GM19372 (cell line): ENCODE measurements around the gene DHFR.
"Not testable (repeated sequence)": the region's sequence is repeated elsewhere in the genome, so short reads cannot be mapped to it uniquely, and the experiment has no call there.

Experiments used
- ATAC-seq: cut with Tn5 transposase; IDR thresholded peaks from one replicate; pipeline ENCODE4 v1.9.1; 2021; ENCODE audit warnings: mild to moderate bottlenecking, low read depth, moderate library complexity; ENCODE audit not compliant: unreplicated experiment

DHFR gene

DNA sequence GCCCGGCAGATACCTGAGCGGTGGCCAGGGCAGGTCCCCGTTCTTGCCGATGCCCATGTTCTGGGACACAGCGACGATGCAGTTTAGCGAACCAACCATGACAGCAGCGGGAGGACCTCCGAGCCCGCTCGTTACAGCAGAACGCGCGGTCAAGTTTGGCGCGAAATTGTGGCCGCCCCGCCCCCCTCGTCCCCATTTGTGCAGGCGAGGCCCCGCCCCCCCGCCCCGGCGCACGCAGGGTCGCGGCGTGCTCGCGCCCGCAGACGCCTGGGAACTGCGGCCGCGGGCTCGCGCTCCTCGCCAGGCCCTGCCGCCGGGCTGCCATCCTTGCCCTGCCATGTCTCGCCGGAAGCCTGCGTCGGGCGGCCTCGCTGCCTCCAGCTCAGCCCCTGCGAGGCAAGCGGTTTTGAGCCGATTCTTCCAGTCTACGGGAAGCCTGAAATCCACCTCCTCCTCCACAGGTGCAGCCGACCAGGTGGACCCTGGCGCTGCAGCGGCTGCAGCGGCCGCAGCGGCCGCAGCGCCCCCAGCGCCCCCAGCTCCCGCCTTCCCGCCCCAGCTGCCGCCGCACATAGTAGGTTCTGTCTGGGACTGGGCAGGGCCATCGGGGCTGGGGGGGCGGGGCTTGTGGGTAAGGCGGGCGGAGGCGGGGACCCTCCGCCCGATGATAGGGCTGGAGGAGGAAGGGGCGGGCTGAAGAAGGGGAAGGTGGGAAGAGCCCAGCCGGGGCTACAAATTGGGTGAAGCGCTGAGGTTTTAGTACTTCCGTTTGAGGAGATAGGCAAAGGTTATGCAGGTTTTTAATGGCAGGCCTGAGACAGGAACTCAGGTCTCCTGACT, at the start of gene DHFR, which contains the start of gene MSH3:
TSS of gene DHFR (minus strand) at position 593 of the 840 bp plus-strand sequence. CDS start at position 99, 494 bp downstream.
TSS of gene MSH3 (plus strand) at position 262 of the 840 bp plus-strand sequence. CDS start at position 338, 76 bp downstream.
- ATAC-seq = peak; percentile 33

DNA sequence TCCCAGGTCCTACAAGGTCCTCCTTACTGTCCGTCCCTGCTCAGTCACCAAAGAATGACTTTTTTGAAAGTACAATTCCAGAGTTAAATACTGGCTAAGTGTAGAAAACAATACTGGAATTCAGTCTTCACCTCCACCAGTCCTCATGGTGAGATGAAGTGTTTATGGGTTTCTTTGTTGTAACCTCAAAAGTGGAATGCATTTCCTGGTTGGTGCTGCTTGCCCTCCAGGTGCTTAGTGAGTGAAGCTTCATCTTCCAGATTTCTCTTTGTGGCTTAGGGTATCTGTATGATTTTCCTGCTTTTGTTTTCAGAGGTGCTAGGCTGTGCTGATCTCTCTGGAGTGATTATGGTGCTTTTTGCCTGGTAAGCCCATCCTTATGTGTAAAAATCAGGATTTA, 49.4 kb upstream of the DHFR start:
- no peak for ATAC-seq

DNA sequence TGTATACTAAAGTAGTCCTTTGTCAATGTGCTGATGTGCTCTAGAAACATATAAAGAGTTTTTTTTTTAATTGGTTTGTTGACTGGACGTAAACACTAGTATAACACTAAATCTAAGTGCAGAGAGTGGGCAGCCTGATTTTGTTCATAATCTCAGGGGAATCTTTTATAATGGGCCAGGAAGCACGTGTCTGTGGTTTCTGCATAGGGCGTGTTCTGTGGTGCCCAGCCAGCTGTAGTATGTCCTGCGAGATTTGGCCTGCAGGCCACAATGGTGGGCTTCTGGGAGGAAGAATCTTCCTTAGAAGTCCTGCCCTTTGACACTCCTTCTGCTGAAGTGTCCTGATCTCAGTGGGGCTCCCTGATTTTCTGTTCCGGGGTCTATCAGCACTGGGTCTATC, 49.0 kb upstream of the DHFR start:
- ATAC-seq = no peak

DNA sequence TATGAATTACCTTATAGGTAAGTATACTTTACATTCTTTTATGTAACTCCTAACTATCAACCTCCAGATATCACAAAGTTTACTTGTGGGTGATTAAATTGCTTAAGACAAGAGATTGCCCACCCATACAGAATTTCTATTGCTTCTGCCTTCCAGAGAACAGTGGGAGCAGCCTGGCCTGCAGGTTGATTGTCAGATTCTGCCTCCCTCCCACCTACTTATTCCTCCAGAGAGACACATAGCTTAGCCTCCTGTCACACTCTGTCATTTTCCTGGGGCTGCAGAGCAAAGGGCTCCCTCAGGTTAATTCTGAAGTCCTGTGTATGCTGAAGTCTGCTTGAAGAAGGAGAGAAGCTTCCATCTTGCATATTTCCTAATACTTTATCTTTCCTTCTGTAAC, 48.5 kb upstream of the DHFR start:
- no peak for ATAC-seq

DNA sequence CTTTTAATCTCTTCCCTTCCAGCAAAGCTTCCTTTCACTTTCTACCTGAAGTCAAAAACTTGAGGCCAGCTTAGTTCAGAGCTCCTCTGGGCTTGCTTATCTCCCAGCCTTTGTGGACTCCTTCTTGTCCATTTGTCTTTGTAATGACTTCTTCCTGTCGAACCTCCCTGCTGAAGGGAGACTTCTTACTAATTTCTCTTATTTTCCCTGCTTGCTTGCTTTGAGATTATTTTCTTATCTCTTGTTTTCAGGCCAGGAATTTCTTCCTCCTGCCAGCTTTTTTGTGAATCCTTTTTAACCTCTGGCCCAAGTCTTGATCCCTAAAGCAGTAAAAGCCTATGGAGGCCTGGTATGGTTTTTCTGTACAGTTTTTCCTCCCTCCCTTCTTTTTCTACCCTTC, 46.8 kb upstream of the DHFR start:
- ATAC-seq = no peak

DNA sequence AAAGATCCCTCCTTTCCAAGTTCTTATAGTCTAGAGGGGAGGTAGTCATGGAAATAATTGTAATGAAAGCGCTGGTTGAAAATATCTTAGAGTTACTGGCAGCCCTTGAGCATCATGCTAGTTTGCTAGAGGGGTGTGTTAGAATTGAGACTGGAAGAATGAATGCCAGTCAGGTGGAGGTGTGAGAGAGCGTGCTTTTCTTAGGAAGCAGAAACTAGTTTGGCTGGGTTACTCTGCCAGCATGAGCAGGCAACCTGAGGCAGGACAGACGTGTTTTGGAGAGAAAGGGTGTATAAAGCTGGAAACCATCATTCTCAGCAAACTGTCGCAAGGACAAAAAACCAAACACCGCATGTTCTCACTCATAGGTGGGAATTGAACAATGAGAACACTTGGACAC, 43.6 kb upstream of the DHFR start:
- no peak for ATAC-seq

DNA sequence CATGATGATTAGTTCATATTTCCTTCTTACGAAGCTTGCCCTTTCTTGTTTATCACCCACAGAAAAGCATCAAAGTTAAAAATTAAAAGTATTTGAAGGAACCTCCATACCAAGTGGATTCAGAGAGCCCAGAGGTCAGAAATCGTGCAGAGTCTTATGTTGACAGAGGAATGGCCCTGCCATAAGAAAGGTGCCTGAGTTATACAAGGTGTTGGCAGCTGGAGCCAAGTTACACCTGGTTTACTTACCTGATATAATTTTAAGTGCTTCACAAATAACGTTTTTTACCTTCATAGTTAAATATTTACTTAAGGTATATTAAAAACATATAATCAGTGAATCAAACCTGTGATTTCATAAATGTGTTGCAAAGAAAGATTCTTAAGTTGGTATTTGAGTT, 42.3 kb upstream of the DHFR start:
- ATAC-seq = no peak

DNA sequence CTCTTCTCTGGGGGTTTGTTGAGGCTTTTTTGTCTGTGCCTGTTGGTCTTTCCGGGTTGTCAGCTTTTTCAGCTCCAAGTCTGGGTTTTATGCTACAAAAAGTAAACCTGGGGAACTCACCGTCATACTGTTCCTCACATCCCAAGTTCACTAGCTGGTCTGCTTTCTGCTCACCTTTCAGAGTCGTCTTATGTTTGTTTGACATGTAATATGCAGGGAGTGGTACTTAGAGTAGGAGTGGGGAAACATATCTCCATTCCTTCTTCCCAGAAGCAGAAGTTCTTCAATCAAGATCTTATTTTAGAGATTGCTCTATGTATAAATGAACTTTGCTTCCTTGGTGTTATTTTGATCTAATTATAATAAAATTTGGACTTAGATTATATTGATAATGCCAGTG, 41.7 kb upstream of the DHFR start:
- no peak for ATAC-seq

DNA sequence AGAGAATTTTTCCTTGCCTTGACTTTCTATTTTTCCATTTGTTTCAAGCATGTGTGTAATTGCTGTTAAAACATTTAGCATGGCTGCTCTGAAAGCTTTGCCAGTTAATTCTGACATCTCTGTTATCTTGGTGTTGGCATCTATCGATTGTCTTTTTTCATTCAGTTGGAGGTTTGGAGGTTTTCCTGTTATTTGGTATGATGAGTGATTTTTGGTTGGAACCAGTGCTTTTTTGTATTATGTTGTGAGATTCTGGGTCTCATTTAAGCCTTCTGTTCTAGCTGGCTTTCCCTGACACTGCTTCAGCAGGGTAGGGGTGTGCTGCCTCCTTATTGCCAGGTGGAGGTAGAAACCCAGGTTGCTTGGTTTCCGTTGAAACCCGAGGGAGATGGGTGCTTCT, 40.9 kb upstream of the DHFR start:
- ATAC-seq = no peak

DNA sequence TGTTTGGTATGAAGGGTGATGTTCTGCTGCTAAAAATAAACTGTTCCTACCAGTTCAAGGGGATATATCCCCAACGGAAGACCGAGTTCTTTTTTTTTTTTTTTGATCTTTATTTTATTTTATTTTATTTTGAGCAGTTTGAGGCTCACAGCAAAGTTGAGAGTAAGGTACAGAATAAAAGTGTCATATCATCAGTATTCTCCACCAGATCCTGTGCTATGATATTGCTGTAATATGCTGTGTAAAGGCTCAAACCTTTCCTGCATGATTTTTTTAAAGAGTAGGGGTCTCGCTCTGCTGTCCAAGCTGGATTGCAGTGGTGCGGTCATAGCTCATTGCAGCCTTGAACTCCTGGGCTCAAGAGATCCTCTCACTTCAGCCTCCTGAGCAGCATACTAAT, 34.8 kb upstream of the DHFR start:
- ATAC-seq = no peak

DNA sequence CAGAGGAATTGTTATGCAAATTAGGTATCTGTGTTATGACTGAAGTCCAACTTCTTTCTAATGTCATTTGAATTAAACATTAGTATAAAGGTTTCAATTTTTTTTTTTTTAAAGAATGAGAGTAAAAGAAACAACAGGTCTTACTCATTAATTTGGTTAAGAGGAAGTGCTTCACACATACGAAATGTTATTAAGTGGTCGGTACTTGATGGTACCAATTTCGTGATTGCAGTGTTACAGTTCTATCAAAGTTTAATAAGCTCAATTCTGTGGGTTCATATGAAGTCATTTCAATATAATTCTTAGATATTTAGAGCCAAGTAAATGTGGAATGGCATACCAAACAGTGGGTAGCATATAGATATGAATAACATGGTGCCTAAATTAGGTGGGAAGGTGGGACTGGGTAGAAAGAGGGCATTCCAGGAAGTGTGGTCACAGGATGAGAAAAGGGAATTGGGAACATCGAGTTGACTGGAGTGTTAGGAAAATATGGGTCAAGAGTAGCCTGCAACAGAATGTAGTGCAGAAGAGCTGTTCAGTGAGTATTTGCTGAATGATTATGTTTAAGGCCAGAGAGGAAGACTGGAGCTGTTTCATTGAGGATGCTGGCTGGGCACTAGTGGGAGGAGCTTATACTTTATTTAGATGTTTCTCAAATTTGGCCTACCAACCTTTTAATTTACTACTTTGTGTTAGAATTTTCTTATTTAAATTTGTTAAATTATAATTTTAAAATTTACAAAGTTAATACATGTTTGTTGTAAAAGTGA, 34.1 kb upstream of the DHFR start:
- no peak for ATAC-seq

DNA sequence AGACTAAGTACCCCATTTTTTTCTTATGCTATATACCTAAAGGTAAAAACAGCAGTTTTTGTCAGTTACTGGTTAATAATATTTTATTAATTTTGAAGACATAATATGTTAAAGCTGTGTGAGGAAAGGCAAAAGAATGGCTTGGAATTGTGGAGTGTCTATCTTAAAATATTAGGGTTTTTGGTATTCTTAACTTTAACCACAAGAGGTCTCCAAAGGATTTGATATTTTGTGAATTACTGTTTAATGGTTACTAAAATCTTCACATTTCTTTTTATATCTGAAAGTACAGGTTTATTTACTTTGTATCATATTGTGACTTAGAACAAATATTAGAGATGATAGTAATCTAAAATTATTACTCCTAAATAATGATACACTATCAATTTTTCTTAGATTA, 32.0 kb upstream of the DHFR start:
- no peak for ATAC-seq

DNA sequence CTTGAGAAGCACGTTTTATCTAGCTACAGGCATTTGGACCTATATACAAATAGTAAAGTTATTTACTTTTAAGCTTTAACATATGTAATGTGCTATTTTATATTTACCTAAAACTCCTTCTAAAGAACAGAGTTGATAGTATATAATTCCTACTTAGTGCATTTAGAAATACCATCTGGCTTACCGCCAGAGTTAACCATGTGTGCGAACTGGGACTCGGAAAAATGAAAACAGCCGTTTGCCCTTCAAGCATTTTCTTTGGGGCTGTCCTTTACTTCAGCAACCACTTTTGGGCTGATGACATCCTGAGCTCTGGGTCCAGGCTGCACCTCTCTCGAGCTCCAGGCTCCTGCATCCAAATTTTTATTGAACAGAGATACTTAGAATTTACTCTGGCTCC, 21.9 kb upstream of the DHFR start:
- no peak for ATAC-seq

DNA sequence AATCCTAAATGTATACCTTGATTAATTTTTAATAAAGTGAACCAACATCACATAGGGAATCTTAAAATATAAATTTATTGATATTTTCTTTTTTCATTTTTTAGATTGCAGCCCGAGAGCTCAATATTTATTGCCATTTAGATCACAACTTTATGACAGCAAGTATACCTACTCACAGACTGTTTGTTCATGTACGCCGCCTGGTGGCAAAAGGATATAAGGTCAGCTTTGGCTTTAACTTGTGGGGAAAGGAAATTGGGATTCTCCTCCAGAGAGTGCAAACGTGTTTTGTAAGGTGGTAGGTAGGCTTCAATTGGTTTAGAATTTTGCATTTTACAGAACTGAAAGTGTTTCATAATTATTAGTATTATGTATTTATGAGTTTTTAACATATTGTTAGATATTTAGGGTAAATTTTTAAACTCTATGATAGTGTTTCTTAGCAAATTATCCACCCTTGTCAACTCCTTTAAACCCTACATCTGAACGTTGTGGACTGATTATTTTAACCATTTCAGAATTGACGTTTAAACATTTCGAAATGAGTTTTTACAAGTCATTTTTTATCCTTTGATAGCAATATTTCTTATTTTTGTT, 17.5 kb upstream of the DHFR start:
- no peak for ATAC-seq

DNA sequence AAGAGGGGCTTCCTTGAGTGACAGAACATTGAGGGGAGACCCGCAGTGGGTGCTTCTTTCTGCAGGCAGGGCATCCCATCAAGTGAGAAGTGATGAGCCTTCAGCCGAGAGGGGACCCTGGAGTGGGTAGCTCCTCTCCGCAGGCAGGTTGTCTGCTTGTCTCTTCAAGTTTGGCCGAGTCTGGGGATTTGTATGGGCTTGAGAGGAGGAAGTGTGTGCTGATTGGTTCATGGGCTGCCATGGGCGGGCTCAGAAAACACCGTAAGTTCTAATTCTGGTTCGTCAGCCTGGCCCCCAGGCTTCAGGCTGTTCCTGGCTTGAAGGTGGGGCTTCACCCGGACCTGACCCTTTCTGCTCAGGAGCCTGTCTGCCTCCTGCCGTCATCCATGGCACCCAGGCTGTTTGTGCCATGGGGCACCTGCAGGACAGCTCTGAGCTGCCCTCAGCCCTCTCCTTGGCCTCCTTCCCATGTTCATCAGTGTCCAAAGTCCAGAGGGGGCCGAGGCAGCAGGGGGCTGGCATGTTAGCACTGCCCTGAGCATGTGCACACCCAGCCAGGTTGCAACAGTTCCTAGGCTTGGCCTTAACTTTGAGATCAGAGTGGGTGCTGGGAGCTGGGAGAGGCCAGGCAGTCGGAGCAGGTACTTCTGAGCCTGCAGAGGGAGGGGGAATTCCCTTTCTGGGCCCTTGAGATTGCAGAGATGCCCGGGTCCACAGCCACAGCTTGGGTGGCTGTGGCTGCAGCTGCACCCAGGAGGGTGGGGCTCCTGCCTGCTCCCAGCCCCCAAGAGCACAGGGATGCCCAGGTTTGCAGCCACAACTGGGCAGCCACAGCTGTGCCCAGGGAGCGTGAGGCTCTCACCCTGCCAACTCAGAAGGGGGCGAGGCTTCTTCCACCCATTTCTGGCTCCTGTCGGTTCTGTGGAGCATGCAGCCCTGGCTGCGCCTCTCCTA, 13.5 kb upstream of the DHFR start:
- no peak for ATAC-seq

DNA sequence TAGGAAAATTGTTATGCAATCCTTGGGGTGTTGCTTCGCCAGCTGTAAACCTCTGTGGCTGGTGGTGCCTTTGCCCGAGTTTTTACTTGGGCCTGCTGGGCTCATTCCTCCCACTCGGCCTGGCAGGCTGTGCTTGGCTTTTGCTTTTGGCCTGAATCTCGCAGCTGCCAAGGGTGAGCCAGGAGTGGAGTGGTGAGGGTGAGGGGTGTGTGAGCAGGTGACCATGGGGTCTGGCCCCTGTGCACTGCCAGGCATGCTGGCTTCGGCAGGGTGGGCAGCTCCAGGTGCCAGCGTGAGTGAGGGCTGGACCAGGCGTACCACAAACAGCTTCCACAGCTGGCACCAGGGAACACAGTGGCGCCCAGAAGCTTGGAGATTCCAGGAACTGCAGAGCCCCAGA, 12.6 kb upstream of the DHFR start:
- no peak for ATAC-seq

DNA sequence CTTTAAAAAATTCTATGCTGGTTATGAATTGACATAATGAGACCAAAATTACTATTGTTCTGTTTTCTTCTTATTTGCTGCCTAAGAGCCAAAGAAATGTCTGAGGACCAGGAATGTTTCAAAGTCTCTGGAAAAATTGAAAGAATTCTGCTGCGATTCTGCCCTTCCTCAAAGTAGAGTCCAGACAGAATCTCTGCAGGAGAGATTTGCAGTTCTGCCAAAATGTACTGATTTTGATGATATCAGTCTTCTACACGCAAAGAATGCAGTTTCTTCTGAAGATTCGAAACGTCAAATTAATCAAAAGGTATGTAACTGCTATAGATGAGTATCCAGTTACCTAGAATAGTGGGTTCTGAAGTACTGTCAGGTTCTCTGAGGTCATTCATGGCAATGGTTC, 10.3 kb upstream of the DHFR start:
- no peak for ATAC-seq

DNA sequence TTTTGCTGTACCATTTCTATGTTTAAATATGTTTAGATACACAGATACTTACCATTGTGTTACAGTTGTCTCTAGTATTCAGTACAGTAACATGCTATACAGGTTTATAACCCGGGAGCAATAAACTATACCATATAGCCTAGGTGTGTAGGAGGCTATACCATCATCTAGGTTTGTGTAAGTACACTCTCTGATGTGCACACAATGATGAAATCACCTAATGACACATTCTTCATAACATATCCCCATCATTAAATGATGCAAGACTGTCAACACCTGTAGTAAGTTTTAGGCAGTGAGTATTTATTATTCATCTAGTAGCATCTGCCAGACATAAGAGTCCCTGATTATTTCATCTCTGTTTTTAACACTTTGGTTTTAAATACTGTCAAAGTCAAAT, 7.3 kb upstream of the DHFR start:
- ATAC-seq = no peak

DNA sequence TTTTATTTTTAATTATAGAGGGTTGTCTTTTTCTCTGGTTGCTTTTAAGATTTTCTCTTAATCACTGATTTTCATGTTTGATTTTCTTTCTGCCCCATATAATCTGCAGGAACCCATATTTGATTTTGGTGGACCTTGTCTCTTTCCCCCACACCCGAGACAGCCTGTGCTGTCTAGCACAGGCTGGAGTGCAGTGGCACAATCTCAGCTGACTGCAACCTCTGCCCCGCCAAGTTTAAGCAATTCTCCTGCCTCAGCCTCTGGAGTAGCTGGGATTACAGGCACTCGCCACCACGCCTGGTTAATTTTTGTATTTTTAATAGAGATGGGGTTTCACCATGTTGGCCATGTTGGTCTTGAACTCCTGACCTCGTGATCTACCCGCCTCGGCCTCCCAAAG, 5.9 kb upstream of the DHFR start:
- not testable (repeated sequence) for ATAC-seq

DNA sequence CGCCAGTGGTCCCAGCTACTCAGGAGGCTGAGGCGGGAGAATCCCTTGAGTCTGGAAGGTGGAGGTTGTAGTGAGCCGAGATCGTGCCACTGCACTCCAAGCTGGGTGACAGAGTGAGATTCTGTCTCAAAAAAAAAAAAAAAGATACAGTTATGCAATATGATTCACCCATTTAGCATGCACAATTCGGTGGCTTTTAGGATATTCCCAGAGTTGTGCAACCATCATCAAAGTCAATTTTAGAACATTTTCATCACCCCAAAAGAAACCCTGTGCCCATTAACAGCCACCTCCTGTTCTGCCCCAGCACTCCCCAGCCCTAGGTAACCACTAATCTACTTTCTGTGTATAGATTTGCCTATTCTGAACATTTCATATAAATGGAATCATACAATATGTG, 4.3 kb upstream of the DHFR start:
- ATAC-seq = no peak
